HepG2 (cell line): ENCODE data around the gene AFF1. TPM values are rescaled to one million over a fixed set of nuclear protein-coding genes. Genes with fewer than 3 reads are reported as not detected.
A peak's percentile ranks its signal among the peaks of the same experiment; 100 is the strongest.

Experiments
- DMAP1 ChIP-seq: IDR thresholded peaks from 2 replicates; pipeline ENCODE4 v1.6.1; 2016
- MYC ChIP-seq: sonication (generic); formaldehyde crosslinking; IDR thresholded peaks from 2 replicates; pipeline ENCODE4 v1.9.0; 2021; ENCODE audit warnings: missing genetic modification reagents, borderline replicate concordance
- NCOA1 ChIP-seq: sonication (generic); formaldehyde crosslinking; IDR thresholded peaks from 2 replicates; pipeline ENCODE4 v1.9.0; 2021; ENCODE audit warnings: missing genetic modification reagents
- PRDM4 ChIP-seq: sonication (generic); formaldehyde crosslinking; IDR thresholded peaks from 2 replicates; pipeline ENCODE4 v1.9.0; 2021; ENCODE audit warnings: missing genetic modification reagents, borderline replicate concordance
- SATB2 ChIP-seq: sonication (generic); formaldehyde crosslinking; IDR thresholded peaks from 2 replicates; pipeline ENCODE4 v1.5.0; 2020; ENCODE audit warnings: missing genetic modification reagents
- ZMYM4 ChIP-seq: sonication (generic); formaldehyde crosslinking; IDR thresholded peaks from 2 replicates; pipeline ENCODE4 v1.8.1; 2023; ENCODE audit warnings: mild to moderate bottlenecking, missing genetic modification reagents
- ZNF10 ChIP-seq: sonication (generic); formaldehyde crosslinking; IDR thresholded peaks from 2 replicates; pipeline ENCODE4 v1.4.0; 2020; ENCODE audit warnings: mild to moderate bottlenecking, low read depth, missing genetic modification reagents, borderline replicate concordance
- ZNF354B ChIP-seq: sonication (generic); formaldehyde crosslinking; IDR thresholded peaks from 2 replicates; pipeline ENCODE4 v1.8.0; 2022; ENCODE audit warnings: mild to moderate bottlenecking, missing genetic modification reagents
- ZNF614 ChIP-seq: IDR thresholded peaks from 2 replicates; pipeline ENCODE4 v1.6.1; 2018; ENCODE audit warnings: missing biosample characterization, missing genetic modification reagents, inconsistent platforms, borderline replicate concordance
- ZNF800 ChIP-seq: sonication (generic); formaldehyde crosslinking; IDR thresholded peaks from 2 replicates; pipeline ENCODE4 v1.4.0; 2020; ENCODE audit warnings: missing genetic modification reagents
- polyA plus RNA-seq, 8 experiments: library from polyadenylated mRNA; depleted of rRNA in 3 of 8; stranded (reverse) in 7 of 8; unstranded in 1 of 8; fragments of >200 nt; fragmentation: Illumina TruSeq in 4 of 8; extraction: Trizol in 4 of 8; gene quantifications; 2 replicates each; pipeline versions ENCODE4 v1.2.1 to v1.2.3, GENCODE V29; 2011 to 2016; ENCODE audit warnings: low read depth in 4 of 8, missing spikeins in 1 of 8, mixed read lengths in 1 of 8; ENCODE audit not compliant: insufficient read depth in 1 of 8
- total RNA-seq, 5 experiments: library from RNA; depleted of rRNA; stranded (reverse); fragments of >200 nt; fragmentation: Illumina TruSeq; extraction: Trizol; gene quantifications; 2 replicates each; pipeline ENCODE4 v1.2.3, GENCODE V29; 2016; ENCODE audit warnings: low read depth in 1 of 5
- TF ChIP-seq, protein P1 (sequence below): sonication (generic); formaldehyde crosslinking; IDR thresholded peaks from 2 replicates; pipeline ENCODE4; 2020; ENCODE audit warnings: missing genetic modification reagents, mild to moderate bottlenecking, borderline replicate concordance
- TF ChIP-seq, protein P2 (sequence below), 2 experiments: fragments of 450-650 bp in 1 of 2; sonication (generic) in 1 of 2; formaldehyde crosslinking; IDR thresholded peaks; 2 replicates each; pipeline versions ENCODE4 v1.5.0 to v1.8.0; 2020 to 2022; ENCODE audit warnings: mild to moderate bottlenecking in 1 of 2, missing genetic modification reagents in 1 of 2
- TF ChIP-seq, protein P3 (sequence below): sonication (generic); formaldehyde crosslinking; IDR thresholded peaks from 2 replicates; pipeline ENCODE4 v1.5.1; 2020; ENCODE audit warnings: missing genetic modification reagents, mild to moderate bottlenecking, borderline replicate concordance
- TF ChIP-seq, protein P4 (sequence below): sonication (generic); formaldehyde crosslinking; IDR thresholded peaks from 2 replicates; pipeline ENCODE4 v1.5.1; 2020; ENCODE audit warnings: mild to moderate bottlenecking, missing genetic modification reagents, moderate library complexity

AFF1 gene
- total and polyA plus RNA-seq, 2 of the 13 experiments (the other 11 are each of a cell fraction or from before 2014, with no cell fraction given), result 15.5 to 15.9 TPM

- TF ChIP-seq, protein P1, sequence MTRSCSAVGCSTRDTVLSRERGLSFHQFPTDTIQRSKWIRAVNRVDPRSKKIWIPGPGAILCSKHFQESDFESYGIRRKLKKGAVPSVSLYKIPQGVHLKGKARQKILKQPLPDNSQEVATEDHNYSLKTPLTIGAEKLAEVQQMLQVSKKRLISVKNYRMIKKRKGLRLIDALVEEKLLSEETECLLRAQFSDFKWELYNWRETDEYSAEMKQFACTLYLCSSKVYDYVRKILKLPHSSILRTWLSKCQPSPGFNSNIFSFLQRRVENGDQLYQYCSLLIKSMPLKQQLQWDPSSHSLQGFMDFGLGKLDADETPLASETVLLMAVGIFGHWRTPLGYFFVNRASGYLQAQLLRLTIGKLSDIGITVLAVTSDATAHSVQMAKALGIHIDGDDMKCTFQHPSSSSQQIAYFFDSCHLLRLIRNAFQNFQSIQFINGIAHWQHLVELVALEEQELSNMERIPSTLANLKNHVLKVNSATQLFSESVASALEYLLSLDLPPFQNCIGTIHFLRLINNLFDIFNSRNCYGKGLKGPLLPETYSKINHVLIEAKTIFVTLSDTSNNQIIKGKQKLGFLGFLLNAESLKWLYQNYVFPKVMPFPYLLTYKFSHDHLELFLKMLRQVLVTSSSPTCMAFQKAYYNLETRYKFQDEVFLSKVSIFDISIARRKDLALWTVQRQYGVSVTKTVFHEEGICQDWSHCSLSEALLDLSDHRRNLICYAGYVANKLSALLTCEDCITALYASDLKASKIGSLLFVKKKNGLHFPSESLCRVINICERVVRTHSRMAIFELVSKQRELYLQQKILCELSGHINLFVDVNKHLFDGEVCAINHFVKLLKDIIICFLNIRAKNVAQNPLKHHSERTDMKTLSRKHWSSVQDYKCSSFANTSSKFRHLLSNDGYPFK (CRISPR knock-in tag), result no peak
- TF ChIP-seq ZMYM4 (peak; percentile 83), PRDM4 (no peak), DMAP1 (CRISPR knock-in tag) (0 out of 2 replicates have a peak, but pooled peaks have one; percentile 24), ZNF800 (CRISPR knock-in tag) (0 out of 2 replicates have a peak, but pooled peaks have one; percentile 62), ZNF10 (CRISPR knock-in tag) (no peak), SATB2 (CRISPR knock-in tag) (no peak), ZNF354B (no peak), ZNF614 (CRISPR knock-in tag) (peak; percentile 53; the same call in 1 of the 2 replicates), NCOA1 (CRISPR knock-in tag) (no peak), MYC (peak; percentile 23; the same call in 1 of the 2 replicates)
- TF ChIP-seq, protein P2, sequence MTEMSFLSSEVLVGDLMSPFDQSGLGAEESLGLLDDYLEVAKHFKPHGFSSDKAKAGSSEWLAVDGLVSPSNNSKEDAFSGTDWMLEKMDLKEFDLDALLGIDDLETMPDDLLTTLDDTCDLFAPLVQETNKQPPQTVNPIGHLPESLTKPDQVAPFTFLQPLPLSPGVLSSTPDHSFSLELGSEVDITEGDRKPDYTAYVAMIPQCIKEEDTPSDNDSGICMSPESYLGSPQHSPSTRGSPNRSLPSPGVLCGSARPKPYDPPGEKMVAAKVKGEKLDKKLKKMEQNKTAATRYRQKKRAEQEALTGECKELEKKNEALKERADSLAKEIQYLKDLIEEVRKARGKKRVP (CRISPR knock-in tag; IDR thresholded peaks at IDR 0.05), result peak in 1 of 2 experiments; percentile 45; a peak in 1 of 4 replicates
- TF ChIP-seq, protein P3, sequence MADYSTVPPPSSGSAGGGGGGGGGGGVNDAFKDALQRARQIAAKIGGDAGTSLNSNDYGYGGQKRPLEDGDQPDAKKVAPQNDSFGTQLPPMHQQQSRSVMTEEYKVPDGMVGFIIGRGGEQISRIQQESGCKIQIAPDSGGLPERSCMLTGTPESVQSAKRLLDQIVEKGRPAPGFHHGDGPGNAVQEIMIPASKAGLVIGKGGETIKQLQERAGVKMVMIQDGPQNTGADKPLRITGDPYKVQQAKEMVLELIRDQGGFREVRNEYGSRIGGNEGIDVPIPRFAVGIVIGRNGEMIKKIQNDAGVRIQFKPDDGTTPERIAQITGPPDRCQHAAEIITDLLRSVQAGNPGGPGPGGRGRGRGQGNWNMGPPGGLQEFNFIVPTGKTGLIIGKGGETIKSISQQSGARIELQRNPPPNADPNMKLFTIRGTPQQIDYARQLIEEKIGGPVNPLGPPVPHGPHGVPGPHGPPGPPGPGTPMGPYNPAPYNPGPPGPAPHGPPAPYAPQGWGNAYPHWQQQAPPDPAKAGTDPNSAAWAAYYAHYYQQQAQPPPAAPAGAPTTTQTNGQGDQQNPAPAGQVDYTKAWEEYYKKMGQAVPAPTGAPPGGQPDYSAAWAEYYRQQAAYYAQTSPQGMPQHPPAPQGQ, result no peak
- TF ChIP-seq, protein P4, sequence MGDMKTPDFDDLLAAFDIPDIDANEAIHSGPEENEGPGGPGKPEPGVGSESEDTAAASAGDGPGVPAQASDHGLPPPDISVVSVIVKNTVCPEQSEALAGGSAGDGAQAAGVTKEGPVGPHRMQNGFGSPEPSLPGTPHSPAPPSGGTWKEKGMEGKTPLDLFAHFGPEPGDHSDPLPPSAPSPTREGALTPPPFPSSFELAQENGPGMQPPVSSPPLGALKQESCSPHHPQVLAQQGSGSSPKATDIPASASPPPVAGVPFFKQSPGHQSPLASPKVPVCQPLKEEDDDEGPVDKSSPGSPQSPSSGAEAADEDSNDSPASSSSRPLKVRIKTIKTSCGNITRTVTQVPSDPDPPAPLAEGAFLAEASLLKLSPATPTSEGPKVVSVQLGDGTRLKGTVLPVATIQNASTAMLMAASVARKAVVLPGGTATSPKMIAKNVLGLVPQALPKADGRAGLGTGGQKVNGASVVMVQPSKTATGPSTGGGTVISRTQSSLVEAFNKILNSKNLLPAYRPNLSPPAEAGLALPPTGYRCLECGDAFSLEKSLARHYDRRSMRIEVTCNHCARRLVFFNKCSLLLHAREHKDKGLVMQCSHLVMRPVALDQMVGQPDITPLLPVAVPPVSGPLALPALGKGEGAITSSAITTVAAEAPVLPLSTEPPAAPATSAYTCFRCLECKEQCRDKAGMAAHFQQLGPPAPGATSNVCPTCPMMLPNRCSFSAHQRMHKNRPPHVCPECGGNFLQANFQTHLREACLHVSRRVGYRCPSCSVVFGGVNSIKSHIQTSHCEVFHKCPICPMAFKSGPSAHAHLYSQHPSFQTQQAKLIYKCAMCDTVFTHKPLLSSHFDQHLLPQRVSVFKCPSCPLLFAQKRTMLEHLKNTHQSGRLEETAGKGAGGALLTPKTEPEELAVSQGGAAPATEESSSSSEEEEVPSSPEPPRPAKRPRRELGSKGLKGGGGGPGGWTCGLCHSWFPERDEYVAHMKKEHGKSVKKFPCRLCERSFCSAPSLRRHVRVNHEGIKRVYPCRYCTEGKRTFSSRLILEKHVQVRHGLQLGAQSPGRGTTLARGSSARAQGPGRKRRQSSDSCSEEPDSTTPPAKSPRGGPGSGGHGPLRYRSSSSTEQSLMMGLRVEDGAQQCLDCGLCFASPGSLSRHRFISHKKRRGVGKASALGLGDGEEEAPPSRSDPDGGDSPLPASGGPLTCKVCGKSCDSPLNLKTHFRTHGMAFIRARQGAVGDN, result peak; percentile 51; the same call in 1 of the 2 replicates
Measured at GRCh38 chr4:86972997-86973396, 38.2 kb downstream of the AFF1 start (continued).
